GM12891 (cell line): ENCODE data around the gene CNTNAP5.

Experiments
- POLR2A ChIP-seq: IDR thresholded peaks from 2 replicates; pipeline ENCODE4 v1.6.1; 2011; ENCODE audit warnings: low read depth, low read length, control low read depth
- POLR2AphosphoS5 ChIP-seq: IDR thresholded peaks from 2 replicates; pipeline ENCODE4 v1.6.1; 2011; ENCODE audit warnings: low read depth, low read length, control low read depth
- POU2F2 ChIP-seq: IDR thresholded peaks from 2 replicates; pipeline ENCODE4 v1.6.1; 2011; ENCODE audit warnings: low read depth, mild to moderate bottlenecking, control low read depth, low read length, moderate library complexity
- SPI1 ChIP-seq: IDR thresholded peaks from 2 replicates; pipeline ENCODE4 v1.6.1; 2011; ENCODE audit warnings: low read depth, low read length, control low read depth
- TAF1 ChIP-seq: IDR thresholded peaks from 2 replicates; pipeline ENCODE4 v1.6.1; 2011; ENCODE audit warnings: low read depth, low read length, control low read depth

DNA sequence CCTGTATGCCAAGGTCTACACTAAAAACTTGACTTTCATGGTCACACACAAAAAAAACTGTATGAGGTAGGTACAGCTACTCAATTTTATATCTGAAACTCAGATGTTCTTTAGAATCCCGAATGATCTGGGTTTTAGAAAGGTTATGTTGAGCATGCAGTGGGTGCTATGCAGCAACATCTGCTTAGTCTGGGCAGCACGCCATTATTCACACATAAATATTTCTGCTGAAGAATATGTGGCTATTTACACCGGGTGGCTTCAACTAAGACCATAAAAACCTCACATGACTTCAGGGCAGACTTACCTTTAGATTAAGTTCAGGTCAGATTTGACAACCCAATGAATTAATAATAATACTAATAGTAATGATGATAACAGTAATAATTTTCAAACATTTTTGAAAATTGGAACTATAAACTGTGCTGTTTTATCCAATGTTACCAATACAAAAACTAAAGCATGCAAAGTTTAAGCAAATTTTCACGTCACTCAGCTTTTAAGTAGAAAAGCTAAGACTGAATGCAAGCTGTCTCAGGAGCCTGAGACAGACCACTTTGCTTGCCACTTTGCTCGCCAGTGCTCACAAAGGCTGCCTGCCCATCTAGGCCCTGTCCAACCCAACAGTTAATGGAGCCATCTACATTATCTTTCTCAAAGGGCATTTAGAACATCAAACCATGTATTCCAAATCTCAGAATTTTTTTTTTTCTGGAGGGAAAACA is 292.0 kb downstream of the CNTNAP5 start:
- no peak for TF ChIP-seq POLR2A
- TF ChIP-seq POLR2AphosphoS5 = no peak
- no peak for TF ChIP-seq TAF1
- no peak for TF ChIP-seq SPI1
- no peak for TF ChIP-seq POU2F2
